Measurements from ENCODE around the gene GFI1B.

GRCh38 chr9:132939169-132939568, 39.3 kb upstream of the GFI1B start:
- TF ChIP-seq CTCF (IDR thresholded peaks at IDR 0.05) (no peak), EP300 (IDR thresholded peaks at IDR 0.05) (no peak), POLR2A (IDR thresholded peaks at IDR 0.05) (no peak)
